T-helper 9 cell (primary cell): ENCODE results near the gene ADRB1.

Experiments used
- DNase-seq: peaks from one replicate; pipeline ENCODE4 v3.0.0-alpha.2; 2020

Gene ADRB1

DNA sequence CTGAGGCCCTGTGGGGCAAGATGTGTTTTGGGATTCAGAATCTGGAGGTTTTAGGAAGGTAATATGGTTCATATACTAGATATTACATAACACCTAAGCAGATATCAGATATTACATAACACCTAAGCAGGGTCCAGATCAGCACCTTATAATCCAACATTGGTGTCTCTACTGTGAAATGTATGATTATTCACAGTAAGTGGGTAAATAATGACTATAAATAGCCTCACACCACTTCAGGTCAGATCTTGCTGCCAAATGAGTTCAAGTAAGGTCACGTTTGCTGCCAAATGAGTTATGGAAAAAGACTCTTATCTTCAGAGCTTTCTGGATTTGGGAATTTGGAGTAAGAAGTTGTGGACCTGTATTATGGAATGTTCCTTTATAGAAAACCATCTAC, 14.6 kb downstream of the ADRB1 start:
- no peak for DNase-seq

DNA sequence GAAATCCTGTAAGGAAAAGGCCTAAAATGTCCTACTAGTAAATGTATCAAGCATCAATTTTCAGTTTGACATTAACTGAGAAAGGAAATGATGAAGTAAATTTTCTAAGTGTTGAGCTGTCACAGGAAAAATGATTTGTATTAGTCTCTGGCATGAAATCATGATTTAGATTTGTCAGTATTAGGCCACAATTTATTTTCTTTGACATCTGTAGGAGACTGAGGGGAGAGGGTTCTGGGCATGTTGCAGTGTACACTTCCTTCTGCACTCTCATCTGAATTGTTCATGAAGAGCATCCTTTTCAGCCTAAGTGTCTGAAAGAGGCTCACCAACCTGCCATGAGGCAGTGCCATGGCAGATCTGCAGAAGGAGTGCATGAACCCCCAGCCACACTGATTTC, 15.9 kb downstream of the ADRB1 start:
- no peak for DNase-seq

DNA sequence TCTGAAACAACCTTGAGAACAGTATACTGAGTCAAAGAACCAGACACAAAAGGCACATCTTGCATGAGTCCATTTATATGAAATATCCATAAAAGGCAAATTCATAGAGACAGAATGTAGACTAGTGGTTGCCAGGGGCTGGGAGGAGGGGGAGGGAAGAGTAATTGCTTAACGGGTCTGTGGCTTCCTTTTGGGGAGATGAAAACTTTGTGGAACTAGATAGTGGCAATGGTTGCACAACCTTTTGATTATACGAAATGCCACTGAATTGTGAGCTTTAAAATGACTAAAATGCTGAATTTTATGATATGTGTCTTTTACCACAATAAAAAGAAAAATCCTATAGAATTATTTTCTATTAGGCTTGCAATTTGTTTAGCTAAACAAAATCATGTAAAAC, 16.8 kb downstream of the ADRB1 start:
- DNase-seq = no peak

DNA sequence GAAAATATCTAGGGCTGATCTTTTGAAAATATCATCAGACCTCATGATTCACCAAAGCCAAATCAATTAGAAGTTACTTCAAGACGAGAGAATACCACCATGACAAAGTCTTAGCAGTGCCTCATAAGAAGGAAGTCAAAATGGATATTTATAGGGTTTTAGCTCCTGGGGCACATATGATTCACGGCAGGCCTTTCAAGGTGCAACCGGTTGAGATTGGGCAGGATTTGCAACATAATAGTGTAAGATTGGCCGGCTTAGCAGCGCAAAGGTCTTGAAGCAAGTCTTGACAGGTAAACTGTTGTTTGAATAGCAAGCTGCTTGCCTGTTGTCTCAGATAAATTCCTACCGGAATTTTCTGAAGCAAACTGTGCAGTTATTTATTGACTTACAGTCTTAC, 17.5 kb downstream of the ADRB1 start:
- no peak for DNase-seq

DNA sequence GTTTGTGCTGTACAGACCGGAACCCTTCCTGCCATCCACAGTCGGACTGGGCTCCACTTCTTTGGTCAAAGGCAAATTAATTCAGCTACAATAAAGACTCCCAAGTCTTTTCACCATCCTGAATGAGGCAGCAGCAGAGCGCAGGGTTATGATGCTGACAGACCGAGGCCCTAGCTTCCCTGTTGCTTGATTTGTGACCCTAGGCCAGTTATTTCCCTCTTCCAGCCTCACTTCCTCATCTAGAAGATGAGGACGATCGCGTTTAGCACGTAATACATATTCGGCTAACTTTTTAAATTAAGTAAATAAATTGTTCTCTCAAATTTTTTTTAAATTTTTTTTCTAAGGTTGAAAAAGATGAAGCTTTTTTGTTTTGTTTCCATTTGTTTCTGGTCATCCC, 18.1 kb downstream of the ADRB1 start:
- no peak for DNase-seq

DNA sequence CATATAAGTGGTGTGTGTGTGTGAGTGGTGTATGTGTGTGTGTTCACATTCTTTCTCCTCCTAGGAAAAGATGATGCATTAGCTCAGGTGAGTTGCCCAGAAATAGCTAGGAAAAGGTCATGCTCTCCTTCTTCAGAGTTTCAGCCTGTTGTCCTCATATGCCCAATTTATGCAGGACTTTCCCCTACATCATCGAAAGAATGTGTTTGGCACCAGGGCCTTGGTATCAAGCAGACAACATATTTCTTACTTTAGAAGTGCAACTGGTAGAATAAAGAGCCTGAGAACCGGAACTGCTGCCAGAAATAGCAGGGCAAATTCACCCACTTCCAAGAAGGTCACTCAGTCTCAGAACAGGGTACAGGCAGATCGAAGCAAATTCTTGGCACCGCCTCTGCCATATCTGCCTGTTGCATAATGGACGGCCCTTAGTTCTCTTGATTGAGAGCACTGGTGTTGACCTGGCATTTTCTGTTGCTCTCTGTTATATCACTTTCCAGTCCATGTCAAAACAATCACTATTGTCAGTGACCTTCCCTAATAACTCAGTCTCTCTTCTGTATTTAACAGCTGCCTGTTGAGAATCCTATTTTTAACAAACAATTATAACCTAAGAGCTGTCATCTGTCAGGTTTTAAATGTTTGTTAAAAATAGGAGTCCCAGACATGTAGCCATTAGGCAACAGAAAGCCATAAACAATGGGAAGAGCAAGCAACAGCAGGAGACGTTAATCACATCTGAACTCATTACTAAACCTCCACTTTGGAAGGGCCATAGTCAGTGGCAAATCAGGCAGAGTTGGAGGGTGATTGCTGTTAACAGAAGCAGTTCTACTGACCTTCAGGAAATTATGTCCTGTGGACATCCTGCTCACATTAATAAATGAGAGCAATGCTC, 20.7 kb downstream of the ADRB1 start:
- DNase-seq = no peak

DNA sequence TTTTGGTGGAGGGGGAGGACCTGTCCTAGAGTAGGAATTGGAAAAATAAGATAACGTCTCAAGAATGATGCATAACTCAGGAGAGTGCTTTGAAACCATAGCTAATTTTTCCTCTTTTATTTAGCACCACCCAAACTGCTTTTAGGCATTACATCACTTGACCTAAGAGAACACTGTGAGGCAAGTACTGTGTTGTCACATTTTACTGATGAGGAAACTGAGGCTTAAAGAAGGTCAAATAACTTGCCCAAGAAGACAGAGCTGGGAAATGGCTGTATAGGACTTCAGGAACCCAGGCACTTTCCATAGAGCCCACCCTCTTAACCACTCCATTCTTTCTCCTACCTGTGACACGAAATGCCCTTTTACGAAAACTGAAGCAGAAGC, 21.4 kb downstream of the ADRB1 start:
- no peak for DNase-seq

DNA sequence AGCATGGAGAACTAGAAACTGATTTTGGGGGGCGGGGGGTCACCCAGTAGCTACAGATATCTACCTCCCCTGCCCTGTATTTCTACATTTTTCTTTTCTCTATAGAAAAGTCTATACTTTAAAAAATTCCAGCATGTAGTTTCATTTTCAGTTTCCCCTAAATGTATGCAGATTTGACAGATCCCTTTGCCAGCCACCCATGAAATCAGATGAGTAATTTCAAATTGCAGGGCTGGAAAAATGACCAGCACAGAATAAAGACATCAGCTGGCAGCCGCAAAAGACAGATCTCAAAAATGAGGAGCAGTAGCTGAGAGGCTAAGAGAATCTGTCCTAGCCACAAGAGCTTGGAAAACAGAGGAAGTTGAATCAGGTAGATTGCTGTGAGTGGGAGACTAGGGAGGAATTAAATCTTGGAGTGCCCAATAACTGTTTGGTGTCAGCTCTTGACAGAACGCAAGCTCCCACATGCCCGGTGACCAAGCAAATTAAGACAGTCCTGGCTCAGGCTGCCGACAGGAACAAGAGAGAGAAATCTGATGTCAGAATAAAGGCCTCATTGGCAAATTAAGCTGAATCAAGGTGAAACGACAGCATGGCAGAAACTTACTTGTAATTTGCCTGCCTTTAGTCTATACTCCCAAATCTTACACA, 24.5 kb downstream of the ADRB1 start:
- DNase-seq = no peak

DNA sequence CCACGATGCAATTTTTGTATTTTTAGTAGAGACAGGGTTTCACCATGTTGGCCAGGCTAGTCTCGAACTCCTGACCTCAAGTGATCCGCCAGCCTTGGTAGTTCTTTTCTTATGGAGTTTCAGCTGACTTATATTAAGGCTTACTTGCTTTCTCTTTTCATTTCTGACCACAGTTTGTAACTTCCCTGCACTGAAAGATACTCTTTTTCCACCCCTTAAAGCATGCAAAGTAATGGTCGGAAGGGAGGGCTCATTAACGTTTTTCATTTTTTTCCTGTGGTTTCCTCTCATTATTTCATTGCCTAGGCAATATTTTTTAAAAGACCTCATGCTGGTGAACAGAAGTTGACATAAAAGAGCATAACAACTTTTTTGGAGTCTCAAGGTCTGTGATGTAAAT, 27.0 kb downstream of the ADRB1 start:
- no peak for DNase-seq

DNA sequence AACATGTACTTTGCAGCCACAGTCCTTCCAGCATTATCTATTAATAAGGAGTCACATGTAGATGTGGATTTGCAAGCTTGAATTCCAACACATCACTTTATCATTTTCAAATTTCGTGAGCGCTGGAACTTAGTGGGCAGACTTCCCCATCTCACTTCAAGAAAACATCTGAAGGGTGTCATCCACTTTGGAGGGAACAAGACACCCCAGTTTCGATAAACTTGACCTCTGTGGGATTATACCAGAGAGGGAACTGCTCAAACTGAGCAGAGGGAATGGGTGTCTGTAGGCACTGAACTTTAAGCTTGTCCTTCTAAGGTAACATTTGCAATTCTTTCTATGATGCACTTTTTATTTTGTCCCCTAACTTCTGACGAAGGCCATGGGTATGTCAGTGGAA, 27.5 kb downstream of the ADRB1 start:
- no peak for DNase-seq

DNA sequence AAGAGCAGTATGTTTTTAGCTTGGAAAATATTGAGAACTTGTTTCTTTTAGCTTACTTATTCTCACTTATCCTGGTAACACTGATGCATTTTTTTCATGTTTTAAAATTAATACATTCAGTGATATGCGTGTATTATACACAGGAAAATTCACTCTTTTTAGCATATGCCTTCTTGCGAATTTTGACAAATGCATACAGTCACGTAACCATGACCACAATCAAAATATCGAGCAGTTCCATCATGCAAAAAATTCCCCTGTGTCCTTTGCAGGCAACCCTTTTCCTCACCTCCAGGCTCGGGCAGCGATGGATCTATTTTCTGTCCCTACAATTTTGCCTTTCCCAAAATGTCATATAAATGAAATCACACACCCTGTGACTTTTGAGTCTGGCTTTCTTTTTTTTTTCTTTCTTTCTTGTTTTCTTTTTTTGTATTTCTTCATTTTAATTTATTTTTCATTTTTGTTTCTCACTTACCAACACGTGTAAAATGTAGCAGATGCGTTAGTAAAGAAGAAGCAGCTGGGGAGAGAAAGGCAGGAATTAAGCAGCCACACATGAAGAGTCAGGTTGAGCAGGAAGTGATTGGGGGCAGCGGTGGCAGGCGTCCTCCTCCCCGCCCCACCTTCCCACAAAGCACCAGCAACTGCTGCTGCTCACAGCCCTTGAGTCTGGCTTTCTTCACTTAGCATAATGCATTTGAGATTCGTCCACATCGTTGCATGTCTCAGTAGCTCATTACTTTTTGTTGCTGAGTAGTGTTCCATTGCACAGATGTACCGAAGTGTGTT, 29.9 kb downstream of the ADRB1 start:
- no peak for DNase-seq

DNA sequence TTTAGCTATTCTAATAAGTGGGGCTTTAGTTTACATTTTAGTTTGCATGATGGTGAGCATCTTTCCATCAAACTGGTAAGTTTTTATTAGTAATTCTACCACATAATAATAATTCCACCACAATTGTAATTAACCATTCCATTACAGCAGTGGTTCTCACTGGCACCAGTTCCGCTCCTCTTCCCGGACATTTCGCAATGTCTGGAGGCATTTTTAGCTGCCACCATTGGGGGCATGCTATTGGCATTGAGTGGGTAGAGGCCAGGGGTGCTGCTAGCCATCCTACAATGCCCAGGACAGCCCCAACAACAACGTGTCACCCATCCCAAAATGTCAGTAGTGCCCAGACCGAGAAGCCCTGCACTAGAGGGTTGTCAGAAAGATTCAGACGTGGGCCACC, 31.4 kb downstream of the ADRB1 start:
- no peak for DNase-seq

DNA sequence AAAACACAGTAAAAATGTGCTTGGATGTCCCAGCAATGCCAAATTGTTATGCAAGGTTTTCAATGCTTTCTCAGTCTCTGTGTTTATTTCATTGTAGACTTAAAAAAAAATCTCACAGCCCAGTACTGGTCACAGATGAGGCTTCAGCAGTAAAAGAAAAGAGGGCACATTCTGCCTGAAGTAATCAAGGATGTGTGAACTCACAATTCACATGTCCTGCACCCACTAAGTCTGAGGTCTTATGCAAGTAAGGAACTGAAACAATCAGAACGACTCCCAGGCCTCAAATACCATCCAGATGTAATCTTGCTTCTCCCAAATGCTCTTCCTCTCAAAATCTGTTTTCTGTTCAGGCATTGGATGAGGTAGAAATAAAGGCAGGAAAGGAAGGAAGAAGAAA, 33.7 kb downstream of the ADRB1 start:
- no peak for DNase-seq

DNA sequence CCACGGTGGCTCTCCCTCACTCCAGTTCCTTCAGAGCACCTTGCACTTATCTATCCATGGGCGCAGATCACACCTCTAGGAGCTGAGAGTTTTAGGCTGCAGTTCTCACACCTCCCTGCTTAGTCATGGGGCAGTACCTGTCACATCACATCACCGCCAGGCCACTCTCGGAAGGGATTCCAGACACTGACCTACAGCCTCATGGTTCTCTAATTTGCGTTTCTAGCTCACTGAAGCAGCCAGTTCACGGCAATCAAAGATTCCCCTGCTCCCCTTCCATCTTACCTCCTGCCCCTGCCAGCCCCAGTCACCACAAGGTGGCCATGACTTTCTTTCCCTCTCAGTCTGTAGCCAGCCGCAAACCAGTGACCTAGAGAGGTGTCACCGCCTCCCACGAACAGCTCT, 34.2 kb downstream of the ADRB1 start:
- no peak for DNase-seq

DNA sequence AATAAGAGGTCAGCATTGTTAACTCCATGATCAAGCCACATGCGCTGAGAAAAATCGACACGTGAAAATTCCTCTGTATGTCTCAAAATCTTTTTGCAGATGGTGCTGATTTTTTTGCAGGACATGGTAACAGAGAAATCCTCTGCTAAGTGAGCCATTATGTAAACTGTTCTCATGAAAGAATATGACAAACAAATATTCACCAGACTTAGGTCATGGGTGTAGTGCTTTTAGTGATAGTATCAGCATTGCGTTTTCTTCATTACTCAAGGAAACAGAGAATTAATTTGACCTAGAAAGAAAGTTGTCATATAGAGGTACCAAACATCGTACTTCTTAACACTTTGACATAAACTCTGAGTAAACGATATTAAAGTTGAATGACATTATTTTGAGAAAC, 34.7 kb downstream of the ADRB1 start:
- DNase-seq = no peak

DNA sequence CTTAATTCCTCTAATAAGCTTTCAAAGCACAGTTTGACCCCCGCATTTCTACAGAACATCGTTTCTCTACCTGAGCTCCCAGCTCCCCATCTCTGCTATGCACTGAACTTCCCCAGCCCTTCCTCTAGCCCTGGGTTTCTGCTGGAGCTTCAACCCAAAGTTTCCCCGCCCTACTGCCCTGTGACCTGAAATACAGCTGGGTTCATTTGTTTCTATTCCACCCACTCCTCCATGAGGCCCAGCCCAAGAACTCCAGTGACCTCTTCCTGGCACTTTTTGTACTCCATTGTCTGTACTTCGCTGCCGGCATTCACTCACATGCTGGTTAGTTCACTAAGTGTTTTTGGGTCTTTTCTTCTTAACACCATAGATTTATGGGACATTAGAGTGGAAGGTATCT, 35.8 kb downstream of the ADRB1 start:
- no peak for DNase-seq

DNA sequence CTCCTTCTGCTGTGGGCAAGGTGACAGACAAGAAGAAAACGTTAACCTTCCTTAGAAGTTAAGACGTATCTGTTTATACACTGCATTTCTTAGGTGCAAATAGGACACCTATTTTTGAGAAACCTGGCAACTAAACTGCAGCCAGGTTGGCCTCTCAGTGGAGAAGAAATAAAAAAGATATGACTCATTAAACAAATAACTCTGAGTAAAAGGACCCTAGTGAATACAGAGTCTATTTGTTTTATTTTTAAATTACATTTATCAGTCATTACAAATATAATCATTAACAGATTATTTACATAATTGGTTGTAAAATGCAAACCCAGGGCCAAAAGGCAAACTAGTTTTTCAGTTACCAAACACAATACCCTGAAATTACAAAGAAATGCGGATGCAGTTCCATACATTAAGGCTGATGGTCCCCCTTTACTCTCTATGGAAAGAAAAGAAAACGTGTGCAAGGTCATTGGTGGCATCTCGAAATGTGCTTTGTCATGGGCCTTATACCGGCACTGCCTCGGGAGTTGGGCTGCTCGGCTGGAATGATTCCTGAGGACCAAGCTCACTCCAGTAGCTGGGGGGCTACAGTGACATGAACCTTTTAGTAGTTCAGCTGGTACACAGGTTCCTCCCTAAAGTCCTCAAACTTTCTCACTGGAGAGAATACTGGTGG, 38.4 kb downstream of the ADRB1 start:
- no peak for DNase-seq

DNA sequence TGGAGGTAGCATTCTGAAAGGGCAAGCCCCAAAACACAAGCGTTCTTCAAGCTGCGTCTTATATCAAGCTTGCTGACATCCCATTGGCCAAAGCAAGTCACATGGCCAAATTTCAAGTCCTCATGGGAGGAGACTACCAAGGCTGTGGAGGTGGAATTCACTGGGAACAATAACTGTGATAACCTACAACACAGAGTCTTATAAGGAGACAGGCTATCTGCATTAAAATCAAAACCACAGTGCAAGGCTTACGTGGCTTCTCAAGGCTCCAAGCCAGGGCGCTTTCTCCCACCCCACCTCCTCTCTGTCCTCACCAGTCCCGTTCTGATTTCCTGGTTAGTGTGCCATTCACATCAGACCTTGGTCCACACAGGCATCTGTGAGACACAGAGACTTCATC, 39.4 kb downstream of the ADRB1 start:
- DNase-seq = no peak

DNA sequence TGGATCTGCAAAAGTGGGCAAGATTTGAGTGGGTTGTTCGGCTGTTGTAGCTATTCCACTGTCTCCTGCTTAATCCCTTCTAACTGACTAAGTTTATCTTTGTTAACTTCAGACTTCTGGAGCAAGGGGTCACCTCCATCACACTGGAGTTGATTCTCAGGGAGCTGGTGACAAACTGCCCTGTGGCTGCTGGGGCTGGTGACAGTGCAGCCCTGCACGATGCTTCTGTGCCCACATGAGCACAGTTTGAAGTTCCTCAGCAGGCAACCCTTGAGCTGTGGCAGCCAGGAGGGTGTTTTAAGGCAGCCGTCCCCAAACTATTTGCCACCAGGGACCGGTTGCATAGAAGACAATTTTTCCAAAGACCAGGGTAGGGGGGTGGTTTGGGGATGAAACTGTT, 40.5 kb downstream of the ADRB1 start:
- DNase-seq = no peak

DNA sequence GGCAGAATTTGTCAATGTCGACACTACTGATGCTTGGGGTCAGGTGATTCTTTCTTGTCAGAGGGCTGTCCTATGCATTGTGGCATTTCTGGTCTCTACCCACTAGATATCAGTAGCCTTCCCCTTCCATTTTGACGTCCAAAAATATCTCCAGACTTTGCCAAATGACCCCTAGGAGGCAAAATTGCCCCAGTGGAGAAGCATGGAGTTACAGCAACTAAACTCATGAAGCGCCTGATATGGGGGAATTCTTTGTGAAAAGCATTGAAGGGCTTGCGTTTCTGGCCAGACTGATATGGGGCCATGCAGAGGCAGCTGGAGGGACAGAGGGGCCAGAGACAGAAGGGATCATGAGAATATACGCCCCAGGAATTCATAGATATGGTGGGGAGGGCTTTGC, 43.6 kb downstream of the ADRB1 start:
- no peak for DNase-seq

DNA sequence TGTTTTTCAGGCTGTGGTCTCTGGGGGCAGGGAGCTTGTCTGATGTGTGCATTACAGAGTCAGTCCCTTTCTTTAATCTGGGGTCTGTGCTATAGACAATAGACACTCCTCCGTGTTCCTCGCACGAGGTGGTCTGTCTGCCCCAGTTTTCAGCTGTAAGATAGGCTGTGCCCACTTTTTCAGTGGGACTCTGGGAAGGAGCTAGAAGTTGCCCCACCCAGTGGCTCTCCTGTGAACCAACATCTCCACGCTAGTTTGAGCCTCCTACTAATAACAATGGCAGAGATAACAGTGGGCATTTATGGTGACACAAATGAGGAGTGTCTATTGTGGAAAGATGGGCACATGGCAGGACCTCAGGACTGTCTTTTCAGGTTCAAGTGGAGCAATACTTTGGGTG, 44.0 kb downstream of the ADRB1 start:
- no peak for DNase-seq

DNA sequence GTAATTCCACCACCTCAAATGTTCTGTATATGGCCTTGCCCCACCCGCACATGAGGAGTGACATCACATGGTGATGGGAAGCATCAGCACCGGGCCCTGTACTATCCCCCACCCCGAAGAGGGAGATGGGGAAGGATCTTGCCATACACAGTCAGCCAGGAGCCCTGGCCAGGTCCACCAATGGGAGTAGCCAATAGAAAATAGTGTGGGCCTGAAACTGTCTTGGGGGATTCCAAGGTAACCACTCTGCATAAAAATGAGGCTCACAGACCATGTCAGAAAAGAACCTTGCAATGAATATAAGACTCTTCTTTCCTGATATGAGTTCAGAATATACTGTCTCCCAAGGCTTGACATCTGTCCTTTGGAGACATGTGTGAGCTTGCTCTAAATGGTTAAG, 51.1 kb downstream of the ADRB1 start:
- DNase-seq = no peak
